ENCODE results near the gene NEDD4L. TPM values are rescaled to one million over a fixed set of nuclear protein-coding genes. Genes with fewer than 3 reads are reported as not detected.

The NEDD4L gene
- polyA plus RNA-seq, 3 donors: 117 to 129 (median 122) TPM

- no peak for DNase-seq (ENCODE audit: low read depth in 3 of 3, low spot score in 2 of 3)
These were observed 44.7 kb downstream of the NEDD4L start for GRCh38 chr18:58088691-58089065.

GRCh38 chr18:58091099-58091611 is 47.1 kb downstream of the NEDD4L start:
- DNase-seq (ENCODE audit: low read depth in 3 of 3, low spot score in 2 of 3): no peak

- DNase-seq (ENCODE audit: low read depth in 3 of 3, low spot score in 2 of 3): no peak
These were observed 49.3 kb downstream of the NEDD4L start for GRCh38 chr18:58093311-58093803.

GRCh38 chr18:58095222-58095621 is 51.2 kb downstream of the NEDD4L start:
- DNase-seq (ENCODE audit: low read depth in 3 of 3, low spot score in 2 of 3): no peak

DNA sequence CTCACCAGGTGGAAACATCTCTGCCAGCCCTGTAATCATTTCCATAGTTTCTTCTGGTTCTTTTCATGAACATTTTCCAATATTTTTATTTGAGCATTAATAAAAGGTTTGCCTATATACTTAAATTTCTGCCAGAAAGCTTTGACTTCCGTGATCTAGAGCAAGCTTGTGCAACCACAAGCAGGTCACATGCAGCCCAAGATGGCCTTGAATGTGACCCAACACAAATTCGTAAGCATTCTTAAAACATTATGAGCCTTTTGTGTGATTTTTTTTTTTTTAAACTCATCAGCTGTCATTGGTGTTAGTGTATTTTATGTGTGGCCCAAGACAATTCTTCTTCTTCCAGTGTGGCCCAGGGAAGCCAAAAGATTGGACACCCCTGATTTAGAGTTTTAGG is 51.6 kb downstream of the NEDD4L start:
- DNase-seq (ENCODE audit: low read depth in 3 of 3, low spot score in 2 of 3): no peak

DNA sequence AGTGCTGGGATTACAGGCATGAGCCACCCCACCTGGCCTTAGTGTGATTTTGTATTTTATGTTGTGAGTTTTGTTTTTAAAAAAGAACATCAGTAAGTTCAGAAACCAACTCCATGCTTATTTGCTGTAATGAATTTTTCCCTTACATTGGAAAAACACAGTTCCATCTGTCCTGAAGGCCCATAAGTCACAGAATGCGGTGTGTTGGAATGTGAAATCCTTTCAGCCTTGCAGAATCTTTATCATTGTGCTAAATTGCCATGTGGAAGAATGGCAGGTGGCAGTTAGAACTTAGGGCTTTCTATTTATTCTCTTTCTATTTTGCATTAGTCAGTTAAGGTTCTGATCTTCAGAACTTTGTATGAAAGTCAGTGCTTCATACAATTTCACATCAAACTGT is 52.6 kb downstream of the NEDD4L start:
- no peak for DNase-seq (ENCODE audit: low read depth in 3 of 3, low spot score in 2 of 3)

DNA sequence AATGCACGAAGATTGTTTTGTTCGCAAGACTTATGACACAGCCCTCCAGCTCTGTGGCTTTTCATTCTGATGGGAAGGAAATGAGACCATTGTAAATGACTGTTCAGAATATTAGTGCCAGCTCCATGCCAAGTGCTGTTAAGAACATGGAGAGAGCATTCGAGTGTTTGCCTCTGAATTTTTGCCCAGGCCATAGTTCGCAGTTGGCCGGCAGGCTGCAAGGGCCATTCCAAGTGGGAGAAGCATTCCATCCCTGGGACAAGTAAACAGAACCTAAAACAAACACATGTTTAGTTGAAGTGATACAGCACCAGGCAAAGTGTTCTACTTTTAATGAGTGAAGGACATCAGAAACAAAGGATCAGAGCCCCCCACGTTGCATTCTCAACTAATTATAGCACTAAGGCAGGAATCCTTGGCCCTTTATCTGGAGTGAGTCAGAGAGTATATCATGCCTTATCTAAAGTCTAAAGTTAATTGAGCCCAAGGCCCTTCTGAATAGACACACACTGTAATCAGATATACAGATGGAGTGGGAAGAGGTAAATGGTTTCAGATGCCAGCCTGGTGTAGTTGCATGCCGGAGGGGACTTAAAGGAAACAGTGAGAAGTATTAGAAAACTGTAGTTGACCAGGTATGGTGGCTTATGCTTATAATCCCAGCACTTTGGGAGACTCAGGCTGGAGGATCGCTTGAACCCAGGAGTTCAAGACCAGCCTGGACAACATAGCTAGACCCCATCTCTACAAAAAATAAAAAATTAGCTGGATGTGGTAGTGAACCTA is 53.3 kb downstream of the NEDD4L start:
- no peak for DNase-seq (ENCODE audit: low read depth in 3 of 3, low spot score in 2 of 3)

- DNase-seq (ENCODE audit: low read depth in 3 of 3, low spot score in 2 of 3): no peak
These were observed 53.8 kb downstream of the NEDD4L start for GRCh38 chr18:58097907-58098166.

GRCh38 chr18:58098706-58099105 is 54.7 kb downstream of the NEDD4L start:
- DNase-seq (ENCODE audit: low read depth in 3 of 3, low spot score in 2 of 3): no peak

GRCh38 chr18:58100154-58100553 is 56.1 kb downstream of the NEDD4L start:
- no peak for DNase-seq (ENCODE audit: low read depth in 3 of 3, low spot score in 2 of 3)

DNA sequence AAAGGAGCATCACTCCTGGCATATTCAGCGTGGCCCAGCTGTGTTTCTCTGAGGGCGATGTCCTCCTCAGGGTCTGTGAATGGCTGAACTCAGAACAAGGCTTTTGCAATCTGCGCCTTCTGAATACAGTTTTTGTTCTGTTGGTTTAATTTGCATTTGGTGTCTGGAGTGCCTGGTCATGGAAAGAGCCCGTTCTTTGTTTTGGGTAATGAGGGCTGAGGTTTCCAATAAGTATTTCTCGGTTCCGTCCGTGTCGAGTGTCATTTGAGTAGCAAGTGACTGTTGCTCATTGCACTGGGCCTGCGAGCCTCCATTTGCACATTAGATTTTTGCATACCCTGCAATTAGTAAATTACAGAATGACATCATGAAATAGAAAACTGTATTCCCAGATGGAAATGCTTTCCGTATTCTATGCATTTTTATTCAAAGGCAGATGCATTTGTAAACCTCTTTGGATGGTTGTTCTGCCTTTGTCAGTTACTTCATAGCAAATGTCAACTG is 57.3 kb downstream of the NEDD4L start:
- DNase-seq (ENCODE audit: low read depth in 3 of 3, low spot score in 2 of 3): no peak

DNA sequence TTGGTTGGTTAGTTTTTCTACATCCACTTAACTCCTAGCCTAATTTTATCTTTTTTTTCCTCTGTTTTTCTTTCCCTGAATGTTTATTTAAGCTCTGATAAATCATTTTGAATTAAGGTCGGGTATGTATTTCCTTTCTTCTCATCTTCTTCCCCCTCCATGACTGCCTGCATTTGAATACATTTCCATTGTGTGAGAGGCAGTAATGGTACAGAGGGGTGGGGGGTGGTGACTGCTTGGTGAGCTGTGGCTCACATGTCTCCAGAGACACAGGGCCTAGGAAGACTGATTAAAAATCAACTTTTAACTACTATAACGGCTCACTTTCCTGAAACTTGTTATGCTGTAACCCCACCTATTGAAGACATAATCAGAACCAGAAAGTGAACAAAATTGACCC is 58.0 kb downstream of the NEDD4L start:
- no peak for DNase-seq (ENCODE audit: low read depth in 3 of 3, low spot score in 2 of 3)

DNA sequence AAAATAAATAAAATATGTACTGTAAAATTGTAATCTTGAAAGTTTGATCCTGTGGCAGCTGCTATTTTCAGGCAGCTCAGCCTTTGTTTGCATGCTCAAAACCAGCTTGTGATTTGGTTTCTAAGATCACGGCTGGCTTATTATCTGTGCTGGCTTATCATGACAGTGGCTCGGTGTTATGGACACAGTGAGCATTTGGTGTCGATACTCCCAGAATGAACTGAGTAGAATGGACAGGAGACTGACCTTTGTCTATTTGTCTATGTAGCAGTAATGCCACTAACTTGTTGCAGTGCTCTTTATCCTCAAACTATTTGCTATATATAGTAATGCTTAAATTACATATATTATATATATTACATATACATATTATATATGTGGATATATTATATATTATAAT is 58.8 kb downstream of the NEDD4L start:
- DNase-seq (ENCODE audit: low read depth in 3 of 3, low spot score in 2 of 3): no peak

GRCh38 chr18:58103339-58103985 is 59.4 kb downstream of the NEDD4L start:
- DNase-seq (ENCODE audit: low read depth in 3 of 3, low spot score in 2 of 3): no peak

- DNase-seq (ENCODE audit: low read depth in 3 of 3, low spot score in 2 of 3): no peak
These were observed 60.1 kb downstream of the NEDD4L start for GRCh38 chr18:58104096-58104495.

- no peak for DNase-seq (ENCODE audit: low read depth in 3 of 3, low spot score in 2 of 3)
These were observed 61.3 kb downstream of the NEDD4L start for GRCh38 chr18:58105206-58105887.

GRCh38 chr18:58105888-58106260 is 61.8 kb downstream of the NEDD4L start:
- no peak for DNase-seq (ENCODE audit: low read depth in 3 of 3, low spot score in 2 of 3)

- no peak for DNase-seq (ENCODE audit: low read depth in 3 of 3, low spot score in 2 of 3)
These were observed 62.5 kb downstream of the NEDD4L start for GRCh38 chr18:58106289-58107070.

GRCh38 chr18:58109256-58109655 is 65.2 kb downstream of the NEDD4L start:
- no peak for DNase-seq (ENCODE audit: low read depth in 3 of 3, low spot score in 2 of 3)

- DNase-seq (ENCODE audit: low read depth in 3 of 3, low spot score in 2 of 3): no peak
These were observed 66.4 kb downstream of the NEDD4L start for GRCh38 chr18:58110398-58110797.

GRCh38 chr18:58112174-58112573 is 68.1 kb downstream of the NEDD4L start:
- no peak for DNase-seq (ENCODE audit: low read depth in 3 of 3, low spot score in 2 of 3)

Data from right renal cortex interstitium (tissue), 3 donors.